Liver (tissue), 9 donors: ENCODE results near the gene ZNF805. TPM values are rescaled to one million over a fixed set of nuclear protein-coding genes. Genes with fewer than 3 reads are reported as not detected.

Source experiments
- DNase-seq: peaks from one replicate; pipeline ENCODE4 v3.0.0-alpha.2; 2017; ENCODE audit warnings: low spot score
- H3K27ac ChIP-seq, 2 donors: one replicate each; pipeline ENCODE4 v1.7.0; 2013; ENCODE audit warnings: inconsistent platforms in 2 of 2, low read length in 2 of 2, control low read depth in 1 of 2, low read depth in 1 of 2, mild to moderate bottlenecking in 1 of 2
- H3K27me3 ChIP-seq, 4 donors: one replicate each; pipeline versions ENCODE4 v1.6.1 to v1.7.0; 2013; ENCODE audit warnings: low read length in 3 of 4, inconsistent platforms in 1 of 4, mild to moderate bottlenecking in 1 of 4, moderate library complexity in 1 of 4; ENCODE audit not compliant: control insufficient read depth in 4 of 4, insufficient read depth in 4 of 4
- H3K36me3 ChIP-seq, 4 donors: one replicate each; pipeline versions ENCODE4 v1.6.1 to v1.7.0; 2013; ENCODE audit warnings: low read length in 3 of 4, mild to moderate bottlenecking in 3 of 4, low read depth in 1 of 4, moderate library complexity in 1 of 4; ENCODE audit not compliant: control insufficient read depth in 4 of 4, insufficient read depth in 3 of 4
- H3K4me1 ChIP-seq, 4 donors: one replicate each; pipeline versions ENCODE4 v1.6.1 to v1.7.0; 2013; ENCODE audit warnings: low read length in 3 of 4, mild to moderate bottlenecking in 3 of 4, moderate library complexity in 1 of 4; ENCODE audit not compliant: control insufficient read depth in 4 of 4, insufficient read depth in 4 of 4
- H3K4me3 ChIP-seq, 3 donors: one replicate each; pipeline versions ENCODE4 v1.6.1 to v1.7.0; 2013; ENCODE audit warnings: low read length in 3 of 3, control low read depth in 1 of 3, low read depth in 1 of 3, mild to moderate bottlenecking in 1 of 3
- H3K9ac ChIP-seq, 2 donors: one replicate each; pipeline ENCODE4 v1.7.0; 2013; ENCODE audit warnings: low read length in 2 of 2, mild to moderate bottlenecking in 2 of 2, moderate library complexity in 2 of 2, control low read depth in 1 of 2, low read depth in 1 of 2
- H3K9me3 ChIP-seq, 4 donors: one replicate each; pipeline versions ENCODE4 v1.6.1 to v1.7.0; 2013; ENCODE audit warnings: low read length in 3 of 4; ENCODE audit not compliant: control insufficient read depth in 4 of 4
- ATF3 ChIP-seq: IDR thresholded peaks from 2 replicates; pipeline ENCODE4 v1.6.1; 2016; ENCODE audit warnings: antibody characterized with exemption
- CTCF ChIP-seq: fragments of 150-350 bp; IDR thresholded peaks from 2 replicates; pipeline ENCODE4 v1.5.1; 2017; ENCODE audit warnings: improper control_type of control experiment, low read depth, low read length; ENCODE audit not compliant: missing input control
- EGR1 ChIP-seq, 2 donors: IDR thresholded peaks; 2 replicates each; pipeline ENCODE4 v1.6.1; 2016 to 2018; ENCODE audit warnings: antibody characterized with exemption in 2 of 2, low read depth in 2 of 2
- FOXA1 ChIP-seq: IDR thresholded peaks from 2 replicates; pipeline ENCODE4 v1.6.1; 2016; ENCODE audit warnings: antibody characterized with exemption
- FOXA2 ChIP-seq: IDR thresholded peaks from 2 replicates; pipeline ENCODE4 v1.6.1; 2016; ENCODE audit warnings: antibody characterized with exemption
- GABPA ChIP-seq, 2 donors: IDR thresholded peaks in 1 of 2; conservative IDR thresholded peaks in 1 of 2; 2 replicates each; pipeline ENCODE4 v1.6.1; 2016; ENCODE audit warnings: antibody characterized with exemption in 2 of 2, mild to moderate bottlenecking in 1 of 2, moderate library complexity in 1 of 2
- HNF4A ChIP-seq, 2 donors: conservative IDR thresholded peaks; 2 replicates each; pipeline ENCODE4 v1.6.1; 2016; ENCODE audit warnings: antibody characterized with exemption in 2 of 2, mild to moderate bottlenecking in 2 of 2
- HNF4G ChIP-seq: IDR thresholded peaks from 2 replicates; pipeline ENCODE4 v1.6.1; 2016; ENCODE audit warnings: antibody characterized with exemption
- JUND ChIP-seq, 2 donors: IDR thresholded peaks; 2 replicates each; pipeline ENCODE4 v1.6.1; 2016; ENCODE audit warnings: antibody characterized with exemption in 2 of 2
- MAX ChIP-seq: IDR thresholded peaks from 2 replicates; pipeline ENCODE4 v1.6.1; 2016; ENCODE audit warnings: antibody characterized with exemption
- NR2F2 ChIP-seq: IDR thresholded peaks from 2 replicates; pipeline ENCODE4 v1.6.1; 2016; ENCODE audit warnings: antibody characterized with exemption
- RAD21 ChIP-seq, 2 donors: IDR thresholded peaks; 2 replicates each; pipeline ENCODE4 v1.6.1; 2016; ENCODE audit warnings: antibody characterized with exemption in 2 of 2, mild to moderate bottlenecking in 2 of 2
- REST ChIP-seq: IDR thresholded peaks from 2 replicates; pipeline ENCODE4 v1.6.1; 2016; ENCODE audit warnings: antibody characterized with exemption, mild to moderate bottlenecking
- RXRA ChIP-seq, 2 donors: IDR thresholded peaks; 2 replicates each; pipeline ENCODE4 v1.6.1; 2017 to 2018; ENCODE audit warnings: antibody characterized with exemption in 2 of 2, mild to moderate bottlenecking in 1 of 2
- SP1 ChIP-seq: IDR thresholded peaks from 2 replicates; pipeline ENCODE4 v1.6.1; 2018; ENCODE audit warnings: antibody characterized with exemption, mild to moderate bottlenecking
- TAF1 ChIP-seq: conservative IDR thresholded peaks from 2 replicates; pipeline ENCODE4 v1.6.1; 2016; ENCODE audit warnings: antibody characterized with exemption, mild to moderate bottlenecking
- YY1 ChIP-seq: IDR thresholded peaks from 2 replicates; pipeline ENCODE4 v1.6.1; 2016; ENCODE audit warnings: antibody characterized with exemption, mild to moderate bottlenecking
- ZBTB33 ChIP-seq: IDR thresholded peaks from 2 replicates; pipeline ENCODE4 v1.6.1; 2016; ENCODE audit warnings: antibody characterized with exemption
- WGBS: extraction: QIAGEN DNeasy Blood & Tissue Kit; methylation state at CpG from one replicate; pipeline ENCODE4 v1.1.7; 2013; 5-methylcytosine and 5-hydroxymethylcytosine counted together
- polyA plus RNA-seq, 2 donors: library from polyadenylated mRNA; stranded (reverse) in 1 of 2; unstranded in 1 of 2; fragments of 200-250 nt in 1 of 2; fragments of >200 nt in 1 of 2; fragmentation: Nextera tagmentation in 1 of 2; extraction: Ambion mirVana in 1 of 2; gene quantifications; one replicate each; pipeline versions ENCODE4 v1.2.1 to v1.2.3, GENCODE V29; 2013 to 2015
- total RNA-seq, 2 donors: library from RNA; depleted of rRNA; stranded (reverse); fragments of >200 nt; gene quantifications; one replicate each; pipeline ENCODE4 v1.2.3, GENCODE V29; 2014
- donor health status: healthy.
- donor health status: healthy.
- donor health status: healthy.
- donor health status: healthy.
- donor health status: healthy.

Gene ZNF805
- total and polyA plus RNA-seq, 4 donors: 0.75 to 13.9 (median 7.1) TPM

GRCh38 chr19:57202160-57202559 lies 38.3 kb upstream of the ZNF805 start:
- 92% methylated on average over 5 of the region's 5 CpGs for WGBS
- Histone ChIP-seq H3K4me1 (no peaks in the 10 kb centered on the region), H3K36me3 (peaks cover 1 to 50% (median 28%) of the 10 kb centered on the region in 4 donors), H3K27ac (no peak overlapping the region), H3K27me3 (no peaks in the 10 kb centered on the region), H3K4me3 (no peak overlapping the region), H3K9ac (no peak overlapping the region), H3K9me3 (peaks cover 0 to 2% (median 0%) of the 10 kb centered on the region in 4 donors)
- DNase-seq: no peak
- TF ChIP-seq HNF4A (conservative IDR thresholded peaks at IDR 0.05): no peak
- no peak for TF ChIP-seq RAD21 (IDR thresholded peaks at IDR 0.05)
- no peak for TF ChIP-seq ATF3
- TF ChIP-seq GABPA (IDR thresholded peaks at IDR 0.05 in 1 of 2, conservative IDR thresholded peaks at IDR 0.05 in 1 of 2): no peak
- no peak for TF ChIP-seq CTCF
- TF ChIP-seq FOXA1: no peak
- TF ChIP-seq FOXA2: no peak
- TF ChIP-seq SP1: no peak
- TF ChIP-seq TAF1: no peak
- no peak for TF ChIP-seq MAX
- TF ChIP-seq EGR1 (IDR thresholded peaks at IDR 0.05; ENCODE audit: low read depth in 2 of 2): no peak
- TF ChIP-seq HNF4G: no peak
- no peak for TF ChIP-seq JUND (IDR thresholded peaks at IDR 0.05)
- TF ChIP-seq NR2F2: no peak
- no peak for TF ChIP-seq ZBTB33
- TF ChIP-seq YY1: no peak
- TF ChIP-seq REST: no peak
- no peak for TF ChIP-seq RXRA (IDR thresholded peaks at IDR 0.05)
